Activated naive CD8-positive, alpha-beta T cell treated with anti-CD3 and anti-CD28 coated beads, Interleukin-2, amount 10 ng/mL, durations not matched to agents 7 days and 5 days (primary cell): ENCODE results near the gene MAP3K20. TPM values are rescaled to one million over a fixed set of nuclear protein-coding genes. Genes with fewer than 3 reads are reported as not detected.
"Not testable (repeated sequence)": the region's sequence is repeated elsewhere in the genome, so short reads cannot be mapped to it uniquely, and the experiment has no call there.

ENCODE experiments used
- ATAC-seq: fragments of 150-1000 bp; cut with Tn5 transposase; one replicate; pipeline ENCODE4 v1.10.0; 2021; ENCODE audit warnings: low read depth, moderate library complexity
- POLR2A ChIA-PET: fragments of 350-600 bp; sonication (Branson Sonifier 250); formaldehyde crosslinking; loops from one replicate; lab custom pipeline; 2021; ENCODE audit warnings: antibody characterized with exemption; lab: Charles Lee
- DNase-seq: peaks from one replicate; pipeline ENCODE4 v3.0.0; 2021
- H3K27ac Mint-ChIP-seq: one replicate; pipeline ENCODE4 v1.8.0; 2022; ENCODE audit warnings: mild to moderate bottlenecking, mixed read lengths
- H3K27me3 Mint-ChIP-seq: one replicate; pipeline ENCODE4 v1.8.0; 2022; ENCODE audit warnings: mild to moderate bottlenecking, moderate library complexity, mixed read lengths
- H3K36me3 Mint-ChIP-seq: one replicate; pipeline ENCODE4 v1.8.0; 2021; ENCODE audit warnings: mild to moderate bottlenecking, mixed read lengths
- H3K4me1 Mint-ChIP-seq: one replicate; pipeline ENCODE4 v1.8.0; 2021; ENCODE audit warnings: mixed read lengths
- H3K4me3 Mint-ChIP-seq: one replicate; pipeline ENCODE4 v1.8.0; 2022; ENCODE audit warnings: mild to moderate bottlenecking, moderate library complexity, mixed read lengths
- H3K9me3 Mint-ChIP-seq: one replicate; pipeline ENCODE4 v1.8.0; 2021; ENCODE audit warnings: mixed read lengths
- total RNA-seq, 2 experiments: library from RNA; stranded (reverse); gene quantifications; one replicate each; pipeline ENCODE4 v1.2.3, GENCODE V29; 2021

Gene MAP3K20
- total RNA-seq, 2 experiments from 2014 or later = 11.8 to 14.9 TPM

GRCh38 chr2:173086518-173087213 lies 11.0 kb downstream of the MAP3K20 start:
- Mint-ChIP-seq H3K27ac (no peak overlapping the region), H3K4me3 (no peak overlapping the region), H3K36me3 (peaks cover 6% of the 10 kb centered on the region), H3K9me3 (no peaks in the 10 kb centered on the region), H3K4me1 (no peaks in the 10 kb centered on the region), H3K27me3 (peaks cover 27% of the 10 kb centered on the region)
- POLR2A ChIA-PET = no interaction called here
- no peak for DNase-seq
- ATAC-seq = no peak

- no peak for DNase-seq
- ATAC-seq = no peak
- POLR2A ChIA-PET = no interaction called here
- H3K9me3 Mint-ChIP-seq = no peaks in the 10 kb centered on the region
- H3K27me3 Mint-ChIP-seq = peaks cover 27% of the 10 kb centered on the region
- H3K4me3 Mint-ChIP-seq = no peak overlapping the region
- no peak overlapping the region for H3K27ac Mint-ChIP-seq
- H3K4me1 Mint-ChIP-seq = no peaks in the 10 kb centered on the region
- H3K36me3 Mint-ChIP-seq = peaks cover 9% of the 10 kb centered on the region
Observed at GRCh38 chr2:173087214-173087581, 11.6 kb downstream of the MAP3K20 start.

GRCh38 chr2:173087793-173088496 lies 12.3 kb downstream of the MAP3K20 start:
- H3K4me3 Mint-ChIP-seq = no peak overlapping the region

GRCh38 chr2:173090276-173090877 lies 14.7 kb downstream of the MAP3K20 start:
- H3K9me3 Mint-ChIP-seq = no peaks in the 10 kb centered on the region
- no peak overlapping the region for H3K27ac Mint-ChIP-seq
- H3K36me3 Mint-ChIP-seq = peaks cover 9% of the 10 kb centered on the region
- H3K27me3 Mint-ChIP-seq = peaks cover 11% of the 10 kb centered on the region
- H3K4me3 Mint-ChIP-seq = no peak overlapping the region
- no peak for ATAC-seq
- no peak for DNase-seq
- POLR2A ChIA-PET = no interaction called here
- H3K4me1 Mint-ChIP-seq = no peaks in the 10 kb centered on the region

More at GRCh38 chr2:173087793-173088496, 12.3 kb downstream of the MAP3K20 start:
- ATAC-seq (no peak), DNase-seq (no peak)
- Mint-ChIP-seq H3K4me1 (no peaks in the 10 kb centered on the region), H3K9me3 (no peaks in the 10 kb centered on the region), H3K27me3 (peaks cover 22% of the 10 kb centered on the region), H3K27ac (no peak overlapping the region), H3K36me3 (peaks cover 5% of the 10 kb centered on the region)
- POLR2A ChIA-PET = no interaction called here

GRCh38 chr2:173090973-173091660 lies 15.5 kb downstream of the MAP3K20 start:
- no peak for ATAC-seq
- no peak overlapping the region for H3K4me3 Mint-ChIP-seq
- no peak for DNase-seq
- H3K27ac Mint-ChIP-seq = no peak overlapping the region
- no peaks in the 10 kb centered on the region for H3K4me1 Mint-ChIP-seq
- H3K9me3 Mint-ChIP-seq = no peaks in the 10 kb centered on the region
- POLR2A ChIA-PET = no interaction called here
- H3K36me3 Mint-ChIP-seq = peaks cover 9% of the 10 kb centered on the region
- peaks cover 13% of the 10 kb centered on the region for H3K27me3 Mint-ChIP-seq

- POLR2A ChIA-PET = no interaction called here
- DNase-seq (no peak), ATAC-seq (no peak)
- Mint-ChIP-seq H3K36me3 (peaks cover 14% of the 10 kb centered on the region), H3K4me1 (no peaks in the 10 kb centered on the region), H3K4me3 (no peak overlapping the region), H3K9me3 (no peaks in the 10 kb centered on the region), H3K27me3 (peaks cover 9% of the 10 kb centered on the region), H3K27ac (no peak overlapping the region)
Observed at GRCh38 chr2:173091910-173092309, 16.3 kb downstream of the MAP3K20 start.

- no peak for DNase-seq
- no peak for ATAC-seq
- no peaks in the 10 kb centered on the region for H3K9me3 Mint-ChIP-seq
- no peak overlapping the region for H3K4me3 Mint-ChIP-seq
- POLR2A ChIA-PET = no interaction called here
- peaks cover 14% of the 10 kb centered on the region for H3K36me3 Mint-ChIP-seq
- peaks cover 4% of the 10 kb centered on the region for H3K27me3 Mint-ChIP-seq
- no peak overlapping the region for H3K27ac Mint-ChIP-seq
- no peaks in the 10 kb centered on the region for H3K4me1 Mint-ChIP-seq
Observed at GRCh38 chr2:173092844-173093402, 17.3 kb downstream of the MAP3K20 start.

- ATAC-seq, H3K27me3 Mint-ChIP-seq, POLR2A ChIA-PET, H3K27ac Mint-ChIP-seq, DNase-seq, H3K4me3 Mint-ChIP-seq, H3K9me3 Mint-ChIP-seq, H3K4me1 Mint-ChIP-seq: not testable (repeated sequence)
- peaks cover 14% of the 10 kb centered on the region for H3K36me3 Mint-ChIP-seq
Observed at GRCh38 chr2:173093617-173094016, 18.0 kb downstream of the MAP3K20 start.

- peaks cover 4% of the 10 kb centered on the region for H3K27me3 Mint-ChIP-seq
- DNase-seq = no peak
Observed at GRCh38 chr2:173094731-173095130, 19.1 kb downstream of the MAP3K20 start.

GRCh38 chr2:173095356-173095755 lies 19.7 kb downstream of the MAP3K20 start:
- Mint-ChIP-seq H3K27me3 (peaks cover 4% of the 10 kb centered on the region), H3K9me3 (no peaks in the 10 kb centered on the region), H3K36me3 (peaks cover 24% of the 10 kb centered on the region), H3K4me1 (no peaks in the 10 kb centered on the region), H3K27ac (no peak overlapping the region), H3K4me3 (no peak overlapping the region)
- POLR2A ChIA-PET = no interaction called here
- no peak for ATAC-seq
- no peak for DNase-seq

More at GRCh38 chr2:173094731-173095130, 19.1 kb downstream of the MAP3K20 start:
- no peak for ATAC-seq
- Mint-ChIP-seq H3K27ac (no peak overlapping the region), H3K36me3 (peaks cover 21% of the 10 kb centered on the region), H3K9me3 (no peaks in the 10 kb centered on the region), H3K4me1 (no peaks in the 10 kb centered on the region), H3K4me3 (no peak overlapping the region)
- POLR2A ChIA-PET = no interaction called here

GRCh38 chr2:173099271-173099670 lies 23.6 kb downstream of the MAP3K20 start:
- H3K36me3 Mint-ChIP-seq = peaks cover 23% of the 10 kb centered on the region
- DNase-seq = no peak
- H3K27me3 Mint-ChIP-seq = peaks cover 4% of the 10 kb centered on the region
- H3K27ac Mint-ChIP-seq = no peak overlapping the region
- no peak for ATAC-seq
- POLR2A ChIA-PET = no interaction called here
- H3K4me1 Mint-ChIP-seq = no peaks in the 10 kb centered on the region
- H3K4me3 Mint-ChIP-seq = no peak overlapping the region
- H3K9me3 Mint-ChIP-seq = no peaks in the 10 kb centered on the region

- Mint-ChIP-seq H3K4me1 (no peaks in the 10 kb centered on the region), H3K27me3 (peaks cover 4% of the 10 kb centered on the region), H3K4me3 (no peak overlapping the region), H3K36me3 (peaks cover 21% of the 10 kb centered on the region), H3K9me3 (no peaks in the 10 kb centered on the region), H3K27ac (no peak overlapping the region)
- DNase-seq = no peak
- POLR2A ChIA-PET = no interaction called here
- no peak for ATAC-seq
Observed at GRCh38 chr2:173099804-173100203, 24.2 kb downstream of the MAP3K20 start.

GRCh38 chr2:173101687-173102086 lies 26.0 kb downstream of the MAP3K20 start:
- Mint-ChIP-seq H3K4me1 (no peaks in the 10 kb centered on the region), H3K9me3 (no peaks in the 10 kb centered on the region), H3K27ac (no peak overlapping the region), H3K27me3 (no peaks in the 10 kb centered on the region), H3K36me3 (peaks cover 20% of the 10 kb centered on the region), H3K4me3 (no peak overlapping the region)
- DNase-seq (no peak), ATAC-seq (no peak)
- POLR2A ChIA-PET = no interaction called here
